ENCODE results near the gene IQCH.

The IQCH gene

DNA sequence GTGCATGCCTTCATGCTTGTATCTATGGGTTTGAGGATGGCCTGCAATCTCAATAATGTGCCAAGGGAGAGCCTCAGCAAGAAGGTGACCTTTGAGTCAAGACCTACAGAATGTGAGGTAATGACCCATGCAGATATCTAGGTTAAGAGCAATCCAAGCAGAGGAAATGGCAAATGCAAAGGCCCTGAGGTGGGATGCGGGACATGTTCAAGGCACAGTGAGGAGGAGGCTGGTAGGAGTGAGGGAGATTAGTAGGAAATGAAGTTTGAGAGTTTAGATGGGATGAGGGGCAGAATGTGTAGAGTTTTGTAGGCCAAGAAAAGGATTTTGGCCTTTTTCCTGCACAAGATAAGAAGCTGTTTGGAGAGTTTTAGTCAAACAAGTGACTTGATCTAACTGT, 283.2 kb downstream of the IQCH start:
- no peak for DNase-seq (ENCODE audit: low spot score)

DNA sequence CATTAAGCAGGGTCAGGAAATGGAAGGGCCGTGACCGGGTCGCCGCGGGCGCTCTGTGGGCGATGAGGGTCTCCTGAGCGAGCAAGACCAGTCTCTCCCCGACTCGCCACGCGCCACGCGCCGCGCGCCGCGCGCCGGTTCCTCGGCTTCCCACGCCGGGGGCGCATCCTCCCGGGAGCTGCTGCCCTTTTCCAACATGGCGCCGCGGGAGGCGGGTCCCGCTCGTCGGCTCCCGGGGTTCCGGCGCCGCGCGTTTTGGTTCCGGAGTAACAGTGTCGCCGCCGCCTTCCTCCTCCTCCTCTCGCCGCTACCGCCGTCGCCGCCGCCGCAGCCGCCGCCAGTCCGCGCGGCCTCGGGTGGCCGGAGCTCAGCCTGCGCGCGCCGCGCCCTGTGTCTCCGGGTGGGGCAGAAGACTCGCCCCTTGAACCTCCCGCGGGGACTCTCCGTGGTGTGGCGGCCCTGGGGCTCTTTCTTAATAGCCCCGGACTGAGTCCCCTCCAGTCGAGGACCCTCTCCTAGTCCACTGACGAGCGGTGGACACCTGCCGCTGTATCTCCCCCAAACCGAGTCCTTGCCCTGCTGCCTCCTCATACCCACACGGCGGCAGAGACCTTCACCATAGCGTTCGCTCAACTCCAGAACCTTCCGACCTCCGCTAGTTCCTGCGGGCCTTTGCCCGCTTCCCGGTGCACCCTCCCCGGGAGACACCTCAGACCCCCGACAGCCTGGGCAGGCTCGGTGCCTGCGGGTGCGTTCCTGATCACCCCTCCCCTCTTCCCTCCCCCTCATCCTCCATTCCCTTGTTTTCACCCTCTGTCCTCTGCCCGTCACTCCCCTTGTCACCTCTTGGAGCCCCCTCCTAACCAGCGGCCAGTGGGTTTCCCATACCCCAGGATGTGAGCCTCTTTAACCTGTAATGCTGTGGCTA, 288.1 kb downstream of the IQCH start, which contains the start of gene MAP2K5:
MAP2K5 (plus strand) TSS at position 284 of the 928 bp plus-strand sequence; CDS start at position 917, 633 bp downstream.
- DNase-seq (ENCODE audit: low spot score), result peak; percentile 75

DNA sequence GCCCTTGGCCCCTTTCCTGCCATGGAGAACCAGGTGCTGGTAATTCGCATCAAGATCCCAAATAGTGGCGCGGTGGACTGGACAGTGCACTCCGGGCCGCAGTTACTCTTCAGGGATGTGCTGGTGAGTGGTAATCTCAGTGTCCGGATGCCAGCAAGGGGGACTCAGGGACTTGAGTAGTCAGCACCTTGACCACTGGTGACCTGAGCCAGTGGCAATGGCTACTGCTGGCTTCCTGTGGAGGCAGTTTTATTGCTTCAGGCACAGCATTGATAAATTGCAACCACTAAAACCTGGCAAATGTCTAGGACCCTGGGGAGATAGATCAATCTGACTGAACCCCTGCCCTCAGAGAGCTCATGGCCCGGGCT, 288.7 kb downstream of the IQCH start:
- peak; percentile 12 for DNase-seq (ENCODE audit: low spot score)

- DNase-seq (ENCODE audit: low spot score), result no peak
These were observed 289.9 kb downstream of the IQCH start for GRCh38 chr15:67544475-67544874.

GRCh38 chr15:67545864-67546263, 291.3 kb downstream of the IQCH start:
- DNase-seq (ENCODE audit: low spot score), result no peak

DNA sequence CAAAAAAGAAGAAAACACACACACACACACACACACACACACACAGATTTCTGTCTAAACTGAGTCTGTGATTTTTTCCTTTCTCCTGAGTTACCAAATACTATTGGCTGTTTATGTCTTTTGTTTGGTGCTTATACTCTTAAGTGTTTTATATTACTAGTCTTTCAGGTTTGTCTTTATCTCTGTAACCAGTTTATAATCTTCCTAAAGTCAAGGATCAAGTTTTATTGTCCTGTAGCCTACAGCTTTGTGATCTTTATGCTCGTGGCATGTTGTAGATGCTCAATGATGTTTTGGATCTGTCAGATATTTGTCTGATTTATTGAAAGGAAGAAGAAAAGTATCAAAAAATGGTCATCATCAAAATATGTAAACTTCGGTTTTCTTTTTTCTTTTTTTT, 292.5 kb downstream of the IQCH start:
- DNase-seq (ENCODE audit: low spot score), result no peak

GRCh38 chr15:67547836-67548235, 293.2 kb downstream of the IQCH start:
- no peak for DNase-seq (ENCODE audit: low spot score)

- peak; percentile 20 for DNase-seq (ENCODE audit: low spot score)
These were observed 293.8 kb downstream of the IQCH start for GRCh38 chr15:67548236-67548852.

GRCh38 chr15:67548862-67549651, 294.5 kb downstream of the IQCH start:
- DNase-seq (ENCODE audit: low spot score), result no peak

GRCh38 chr15:67549736-67550135, 295.1 kb downstream of the IQCH start:
- DNase-seq (ENCODE audit: low spot score), result no peak

DNA sequence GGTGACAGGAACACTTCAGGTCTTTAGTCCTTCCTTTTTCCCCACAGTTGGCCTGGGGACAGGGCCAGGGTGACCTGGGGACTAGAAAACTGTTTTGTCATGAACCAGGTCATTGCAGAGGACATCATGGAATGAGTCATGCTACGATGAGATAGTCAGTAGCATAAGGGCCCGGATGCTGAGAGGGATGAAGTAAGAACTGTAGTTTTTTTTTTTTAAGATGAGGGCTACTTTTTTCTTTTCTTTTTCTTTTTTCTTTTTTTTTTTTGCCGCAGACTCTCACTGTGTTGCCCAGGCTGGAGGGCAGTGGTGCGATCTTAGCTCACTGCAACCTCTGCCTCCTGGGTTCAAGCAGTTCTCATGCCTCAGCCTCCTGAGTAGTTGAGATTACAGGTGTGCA, 295.9 kb downstream of the IQCH start:
- DNase-seq (ENCODE audit: low spot score), result peak; percentile 21

DNA sequence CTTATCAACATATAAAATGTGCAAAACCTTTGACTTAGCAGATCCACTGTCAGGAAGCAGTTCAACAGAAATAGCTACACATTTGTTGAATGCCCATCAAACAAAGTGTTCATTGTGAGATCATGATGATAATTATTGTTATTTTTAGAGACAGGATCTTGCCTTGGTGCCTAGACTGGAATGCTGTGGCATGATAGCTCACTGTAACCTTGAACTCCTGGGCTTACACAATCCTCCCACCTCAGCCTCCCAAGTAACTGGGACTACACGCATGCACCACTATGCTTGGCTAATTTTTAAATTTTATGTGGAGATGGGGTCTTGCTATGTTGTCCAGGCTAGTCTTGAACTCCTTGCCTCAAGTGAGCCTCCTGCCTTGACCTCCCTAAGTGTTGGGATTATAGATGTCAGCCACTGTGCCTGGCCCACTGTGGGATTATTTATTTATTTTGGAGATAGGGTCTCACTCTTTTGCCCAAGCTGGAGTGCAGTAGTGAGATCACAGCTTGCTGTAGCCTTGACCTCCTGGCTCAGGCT, 296.7 kb downstream of the IQCH start:
- DNase-seq (ENCODE audit: low spot score), result no peak
